Epithelial cell of esophagus (primary cell): ENCODE results near the gene SLC66A2.
"Not testable (repeated sequence)": the region's sequence is repeated elsewhere in the genome, so short reads cannot be mapped to it uniquely, and the experiment has no call there.

Experiments
- DNase-seq: peaks from one replicate; pipeline ENCODE4 v3.0.0; 2010; ENCODE audit warnings: low read depth
- H3K4me3 ChIP-seq: 2 replicates; pipeline ENCODE4 v1.5.1; 2011; ENCODE audit warnings: mild to moderate bottlenecking, low read length, control low read depth
- CTCF ChIP-seq: IDR thresholded peaks from 2 replicates; pipeline ENCODE4 v1.5.1; 2011; ENCODE audit warnings: low read depth, mild to moderate bottlenecking, low read length, control low read depth, inconsistent platforms; ENCODE audit not compliant: insufficient read depth; ENCODE audit errors: missing control alignments

SLC66A2 gene

GRCh38 chr18:79867666-79868065 is 83.8 kb downstream of the SLC66A2 start:
- DNase-seq, result no peak
- no peak overlapping the region for H3K4me3 ChIP-seq

GRCh38 chr18:79866889-79867574 is 84.4 kb downstream of the SLC66A2 start:
- H3K4me3 ChIP-seq, result no peak overlapping the region
- TF ChIP-seq CTCF, result no peak
- peak; percentile 5 for DNase-seq

More at GRCh38 chr18:79867666-79868065, 83.8 kb downstream of the SLC66A2 start:
- no peak for TF ChIP-seq CTCF

GRCh38 chr18:79865951-79866350 is 85.5 kb downstream of the SLC66A2 start:
- DNase-seq, result not testable (repeated sequence)

GRCh38 chr18:79864955-79865354 is 86.5 kb downstream of the SLC66A2 start:
- not testable (repeated sequence) for H3K4me3 ChIP-seq, DNase-seq

More at GRCh38 chr18:79865951-79866350, 85.5 kb downstream of the SLC66A2 start:
- H3K4me3 ChIP-seq, result not testable (repeated sequence)

- no peak for TF ChIP-seq CTCF
- no peak for DNase-seq
- no peak overlapping the region for H3K4me3 ChIP-seq
Observed at GRCh38 chr18:79864006-79864725, 87.3 kb downstream of the SLC66A2 start.

GRCh38 chr18:79863161-79864005 is 88.1 kb downstream of the SLC66A2 start:
- no peak for TF ChIP-seq CTCF
- no peak for DNase-seq
- H3K4me3 ChIP-seq, result no peak overlapping the region

GRCh38 chr18:79862562-79862961 is 88.9 kb downstream of the SLC66A2 start:
- no peak overlapping the region for H3K4me3 ChIP-seq
- no peak for DNase-seq
- no peak for TF ChIP-seq CTCF
